ENCODE measurements around the gene TRIM41.

The TRIM41 gene

GRCh38 chr5:181235323-181235688 lies 12.2 kb downstream of the TRIM41 start:
- DNase-seq (ENCODE audit: insufficient read length, low spot score) (no peak), FAIRE-seq (no peak)
- TF ChIP-seq, protein P1, sequence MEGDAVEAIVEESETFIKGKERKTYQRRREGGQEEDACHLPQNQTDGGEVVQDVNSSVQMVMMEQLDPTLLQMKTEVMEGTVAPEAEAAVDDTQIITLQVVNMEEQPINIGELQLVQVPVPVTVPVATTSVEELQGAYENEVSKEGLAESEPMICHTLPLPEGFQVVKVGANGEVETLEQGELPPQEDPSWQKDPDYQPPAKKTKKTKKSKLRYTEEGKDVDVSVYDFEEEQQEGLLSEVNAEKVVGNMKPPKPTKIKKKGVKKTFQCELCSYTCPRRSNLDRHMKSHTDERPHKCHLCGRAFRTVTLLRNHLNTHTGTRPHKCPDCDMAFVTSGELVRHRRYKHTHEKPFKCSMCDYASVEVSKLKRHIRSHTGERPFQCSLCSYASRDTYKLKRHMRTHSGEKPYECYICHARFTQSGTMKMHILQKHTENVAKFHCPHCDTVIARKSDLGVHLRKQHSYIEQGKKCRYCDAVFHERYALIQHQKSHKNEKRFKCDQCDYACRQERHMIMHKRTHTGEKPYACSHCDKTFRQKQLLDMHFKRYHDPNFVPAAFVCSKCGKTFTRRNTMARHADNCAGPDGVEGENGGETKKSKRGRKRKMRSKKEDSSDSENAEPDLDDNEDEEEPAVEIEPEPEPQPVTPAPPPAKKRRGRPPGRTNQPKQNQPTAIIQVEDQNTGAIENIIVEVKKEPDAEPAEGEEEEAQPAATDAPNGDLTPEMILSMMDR (IDR thresholded peaks at IDR 0.05; ENCODE audit: insufficient read depth, missing control alignments), result no peak

GRCh38 chr5:181235689-181236366 lies 12.7 kb downstream of the TRIM41 start:
- FAIRE-seq, result no peak

DNA sequence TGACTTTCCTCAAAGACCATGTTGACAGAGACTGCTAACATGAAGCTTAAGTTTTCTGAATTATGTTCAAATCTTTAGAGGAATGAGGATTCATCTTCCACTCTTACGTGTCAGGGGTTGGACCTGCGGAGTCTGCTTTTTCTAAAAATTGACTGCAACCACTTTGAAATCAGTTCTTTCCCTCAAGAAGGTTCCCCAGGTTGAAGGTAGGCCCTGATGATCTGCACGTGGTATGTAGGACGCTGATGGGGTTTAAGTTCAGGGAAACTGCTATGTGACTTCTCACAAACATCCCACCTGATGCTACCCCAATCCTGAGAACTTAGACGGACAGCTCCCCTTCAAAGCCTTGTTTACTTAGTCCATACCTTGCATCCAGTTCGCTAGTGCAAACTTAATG lies 13.4 kb downstream of the TRIM41 start:
- TF ChIP-seq, protein P1 (IDR thresholded peaks at IDR 0.05; ENCODE audit: insufficient read depth, missing control alignments), result no peak
- no peak for DNase-seq (ENCODE audit: insufficient read length, low spot score)
- no peak for FAIRE-seq

More at GRCh38 chr5:181235689-181236366, 12.7 kb downstream of the TRIM41 start:
- TF ChIP-seq, protein P1 (IDR thresholded peaks at IDR 0.05; ENCODE audit: insufficient read depth, missing control alignments), result no peak
- DNase-seq (ENCODE audit: insufficient read length, low spot score), result no peak

DNA sequence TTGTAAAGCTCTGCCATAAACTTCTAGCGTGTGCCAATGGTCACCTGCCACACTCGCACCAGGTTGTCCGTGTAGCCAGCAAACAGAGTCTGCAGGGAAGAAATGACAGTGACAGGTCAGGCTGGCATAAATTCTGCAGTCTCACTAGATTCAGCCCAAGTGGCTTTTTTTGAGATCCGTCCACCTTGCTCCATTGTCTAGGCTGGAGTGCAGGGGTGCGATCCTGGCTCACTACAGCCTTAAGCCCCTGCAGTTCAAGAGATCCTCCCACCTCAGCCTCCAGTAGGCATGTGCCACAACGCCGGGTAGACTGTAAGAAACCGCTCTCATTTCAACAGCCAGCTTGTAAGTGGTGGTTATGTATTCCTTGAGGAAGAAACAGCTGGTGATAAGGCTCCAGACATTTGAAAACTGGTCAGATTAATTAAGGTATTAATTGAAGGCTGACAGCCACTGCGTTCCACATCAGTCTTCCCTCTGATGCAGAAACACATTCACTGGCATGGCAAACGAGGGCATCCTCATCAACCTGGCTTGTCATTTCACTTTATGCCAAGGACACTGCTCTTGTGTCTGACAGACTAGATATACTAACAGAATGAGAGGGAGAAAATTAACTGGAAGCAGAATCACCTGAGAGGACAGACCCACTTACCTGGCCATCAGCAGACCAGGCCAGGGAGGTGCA lies 14.0 kb downstream of the TRIM41 start:
- DNase-seq (ENCODE audit: insufficient read length, low spot score) (no peak), FAIRE-seq (no peak)
- TF ChIP-seq, protein P1 (IDR thresholded peaks at IDR 0.05; ENCODE audit: insufficient read depth, missing control alignments), result no peak

- TF ChIP-seq, protein P1 (IDR thresholded peaks at IDR 0.05; ENCODE audit: insufficient read depth, missing control alignments), result no peak
- DNase-seq (ENCODE audit: insufficient read length, low spot score), result no peak
- FAIRE-seq, result no peak
These were observed 14.8 kb downstream of the TRIM41 start for GRCh38 chr5:181237729-181238385.

DNA sequence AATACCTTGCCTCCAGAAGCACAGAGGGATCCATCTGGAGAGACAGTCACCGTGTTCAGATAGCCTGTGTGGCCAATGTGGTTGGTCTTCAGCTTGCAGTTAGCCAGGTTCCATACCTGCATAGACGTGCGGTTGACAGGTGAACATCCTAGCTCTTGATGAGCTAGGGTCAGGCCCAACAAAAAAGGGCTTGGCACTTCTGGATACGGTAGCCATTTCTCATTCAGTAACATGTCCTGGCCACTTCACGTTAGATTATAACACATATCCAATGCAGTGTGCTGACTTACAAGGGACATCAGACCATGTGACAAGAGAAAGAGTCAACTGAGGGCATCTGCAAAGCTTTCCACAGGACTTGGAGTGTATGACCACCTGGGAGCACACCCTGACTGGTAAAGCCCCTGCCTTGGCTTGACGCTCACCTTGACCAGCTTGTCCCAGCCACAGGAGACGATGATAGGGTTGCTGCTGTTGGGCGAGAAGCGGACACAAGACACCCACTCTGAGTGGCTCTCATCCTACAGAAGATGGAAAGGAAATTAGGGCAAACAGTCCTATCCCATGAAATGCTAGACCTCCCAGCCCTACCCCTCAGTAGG lies 16.1 kb downstream of the TRIM41 start:
- TF ChIP-seq, protein P1 (IDR thresholded peaks at IDR 0.05; ENCODE audit: insufficient read depth, missing control alignments), result no peak
- no peak for DNase-seq (ENCODE audit: insufficient read length, low spot score)
- FAIRE-seq, result no peak
